SU-DHL-6 (cell line): Measurements from ENCODE around the gene COL24A1.

Experiments used
- H2AFZ ChIP-seq: fragments of 200-600 bp; sonication (generic); 2 replicates; pipeline ENCODE4 v1.6.1; 2014; ENCODE audit warnings: low read depth, mild to moderate bottlenecking, moderate library complexity, mixed read lengths, antibody characterized with exemption, low read length; ENCODE audit not compliant: severe bottlenecking
- H3F3A ChIP-seq: fragments of 200-600 bp; shearing (Covaris generic); 2 replicates; pipeline ENCODE4 v1.6.0; 2016; ENCODE audit warnings: antibody characterized with exemption, mild to moderate bottlenecking; ENCODE audit not compliant: insufficient read depth
- H3K27ac ChIP-seq: fragments of 200-600 bp; sonication (generic); 2 replicates; pipeline ENCODE4 v1.5.1; 2016; ENCODE audit warnings: low read depth, mild to moderate bottlenecking, low read length, moderate library complexity, mixed read lengths
- H3K27me3 ChIP-seq: fragments of 200-600 bp; sonication (generic), shearing (Covaris generic); 2 replicates; pipeline ENCODE4 v1.6.0; 2014; ENCODE audit warnings: mild to moderate bottlenecking, low read length
- H3K36me3 ChIP-seq: fragments of 200-600 bp; sonication (generic); 2 replicates; pipeline ENCODE4 v1.6.1; 2014; ENCODE audit warnings: mild to moderate bottlenecking, low read length, mixed read lengths
- H3K4me2 ChIP-seq: fragments of 300-600, 200-600 bp; shearing (Covaris generic), sonication (generic); 2 replicates; pipeline ENCODE4 v1.6.0; 2014; ENCODE audit warnings: low read length, low read depth, mild to moderate bottlenecking; ENCODE audit not compliant: poor library complexity, severe bottlenecking
- H3K4me3 ChIP-seq: fragments of 200-600 bp; sonication (generic); 2 replicates; pipeline ENCODE4 v1.5.1; 2014; ENCODE audit warnings: antibody characterized with exemption, low read length, mild to moderate bottlenecking, mixed read lengths; ENCODE audit not compliant: insufficient read depth, poor library complexity, severe bottlenecking
- H3K79me2 ChIP-seq: fragments of 200-600 bp; sonication (generic); 2 replicates; pipeline ENCODE4 v1.6.1; 2014; ENCODE audit warnings: mild to moderate bottlenecking, low read length, moderate library complexity; ENCODE audit not compliant: insufficient read depth
- H3K9ac ChIP-seq: fragments of 200-600 bp; sonication (generic); 2 replicates; pipeline ENCODE4 v1.7.0; 2014; ENCODE audit warnings: mild to moderate bottlenecking, low read length
- H3K9me2 ChIP-seq: fragments of 200-600 bp; sonication (generic); replicated peaks from 2 replicates; pipeline ENCODE4 v1.6.1; 2014; ENCODE audit warnings: low read length; ENCODE audit not compliant: insufficient read depth
- H3K9me3 ChIP-seq: fragments of 200-600 bp; sonication (generic); 2 replicates; pipeline ENCODE4 v1.6.1; 2014; ENCODE audit warnings: low read length, mixed read lengths; ENCODE audit not compliant: insufficient read depth
- H4K20me1 ChIP-seq: fragments of 200-600 bp; sonication (generic); 2 replicates; pipeline ENCODE4 v1.6.1; 2014; ENCODE audit warnings: low read depth, mild to moderate bottlenecking, antibody characterized with exemption, low read length, moderate library complexity, mixed read lengths
- EZH2phosphoT487 ChIP-seq: fragments of 200-600 bp; sonication (generic), shearing (Covaris generic); conservative IDR thresholded peaks from 2 replicates; pipeline ENCODE4 v1.6.1; 2018; ENCODE audit warnings: mild to moderate bottlenecking, antibody characterized with exemption, low read length, moderate library complexity, mixed read lengths
- TF ChIP-seq, protein P1 (sequence below): fragments of 200-600 bp; sonication (generic); IDR thresholded peaks from one replicate; pipeline ENCODE4 v1.5.1; 2017; ENCODE audit warnings: antibody characterized with exemption, mild to moderate bottlenecking, low read length, moderate library complexity; ENCODE audit not compliant: insufficient read depth, poor library complexity, severe bottlenecking

The COL24A1 gene

DNA sequence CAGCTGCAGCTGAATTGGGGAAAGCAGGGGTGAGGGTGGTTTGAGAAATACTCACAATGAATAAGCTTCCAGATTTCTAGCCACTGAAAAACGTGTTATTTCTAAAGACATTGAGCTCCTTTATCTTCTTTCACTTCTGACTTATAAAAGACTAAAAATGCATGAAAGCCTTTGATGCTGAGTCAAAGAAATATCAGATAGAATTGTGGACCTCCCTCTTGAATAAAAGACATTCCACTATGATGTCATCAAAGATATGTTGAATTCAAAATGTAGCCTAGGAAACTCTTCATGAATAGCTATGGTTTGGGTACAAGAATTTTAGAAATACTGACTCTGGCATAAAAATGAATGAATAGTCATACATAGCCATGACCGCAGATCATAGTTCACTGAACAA is 44.7 kb upstream of the COL24A1 start:
- H3F3A ChIP-seq = no peaks in the 10 kb centered on the region
- no peaks in the 10 kb centered on the region for H3K9me2 ChIP-seq
- H3K4me2 ChIP-seq = no peak overlapping the region
- H3K9ac ChIP-seq = no peak overlapping the region
- H3K4me3 ChIP-seq = no peak overlapping the region
- no peaks in the 10 kb centered on the region for H3K9me3 ChIP-seq
- no peaks in the 10 kb centered on the region for H3K79me2 ChIP-seq
- H2AFZ ChIP-seq = no peak overlapping the region
- TF ChIP-seq, protein P1, sequence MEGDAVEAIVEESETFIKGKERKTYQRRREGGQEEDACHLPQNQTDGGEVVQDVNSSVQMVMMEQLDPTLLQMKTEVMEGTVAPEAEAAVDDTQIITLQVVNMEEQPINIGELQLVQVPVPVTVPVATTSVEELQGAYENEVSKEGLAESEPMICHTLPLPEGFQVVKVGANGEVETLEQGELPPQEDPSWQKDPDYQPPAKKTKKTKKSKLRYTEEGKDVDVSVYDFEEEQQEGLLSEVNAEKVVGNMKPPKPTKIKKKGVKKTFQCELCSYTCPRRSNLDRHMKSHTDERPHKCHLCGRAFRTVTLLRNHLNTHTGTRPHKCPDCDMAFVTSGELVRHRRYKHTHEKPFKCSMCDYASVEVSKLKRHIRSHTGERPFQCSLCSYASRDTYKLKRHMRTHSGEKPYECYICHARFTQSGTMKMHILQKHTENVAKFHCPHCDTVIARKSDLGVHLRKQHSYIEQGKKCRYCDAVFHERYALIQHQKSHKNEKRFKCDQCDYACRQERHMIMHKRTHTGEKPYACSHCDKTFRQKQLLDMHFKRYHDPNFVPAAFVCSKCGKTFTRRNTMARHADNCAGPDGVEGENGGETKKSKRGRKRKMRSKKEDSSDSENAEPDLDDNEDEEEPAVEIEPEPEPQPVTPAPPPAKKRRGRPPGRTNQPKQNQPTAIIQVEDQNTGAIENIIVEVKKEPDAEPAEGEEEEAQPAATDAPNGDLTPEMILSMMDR = no peak
- no peak for TF ChIP-seq EZH2phosphoT487
- no peaks in the 10 kb centered on the region for H4K20me1 ChIP-seq
- H3K27me3 ChIP-seq = no peaks in the 10 kb centered on the region
- H3K36me3 ChIP-seq = no peaks in the 10 kb centered on the region
- no peak overlapping the region for H3K27ac ChIP-seq

DNA sequence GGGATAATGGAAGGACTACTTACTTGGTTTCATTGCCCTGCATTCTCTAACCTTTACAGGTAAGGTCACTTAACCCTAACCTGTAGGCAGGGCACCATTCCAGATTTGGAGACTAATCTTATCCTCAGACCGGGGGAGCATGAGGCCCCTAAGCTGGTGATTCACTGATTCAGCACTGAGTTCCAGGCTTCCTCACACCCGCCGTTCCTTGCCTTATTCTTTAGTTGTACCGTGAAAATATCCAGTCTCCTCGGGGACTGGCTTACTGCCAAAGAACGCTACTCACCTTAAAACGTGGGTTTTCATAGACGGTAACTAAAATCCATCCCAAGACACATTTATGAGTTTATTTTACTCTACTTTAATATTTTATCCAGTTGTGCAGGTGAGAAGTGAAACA is 44.3 kb upstream of the COL24A1 start:
- H3K4me2 ChIP-seq = no peak overlapping the region
- H3K27me3 ChIP-seq = no peaks in the 10 kb centered on the region
- no peak overlapping the region for H3K9ac ChIP-seq
- no peak for TF ChIP-seq EZH2phosphoT487
- TF ChIP-seq, protein P1 = no peak
- no peaks in the 10 kb centered on the region for H3F3A ChIP-seq
- H3K4me3 ChIP-seq = no peak overlapping the region
- no peaks in the 10 kb centered on the region for H3K36me3 ChIP-seq
- H3K79me2 ChIP-seq = no peaks in the 10 kb centered on the region
- H3K9me2 ChIP-seq = no peaks in the 10 kb centered on the region
- no peak overlapping the region for H2AFZ ChIP-seq
- H3K27ac ChIP-seq = no peak overlapping the region
- no peaks in the 10 kb centered on the region for H4K20me1 ChIP-seq
- no peaks in the 10 kb centered on the region for H3K9me3 ChIP-seq

DNA sequence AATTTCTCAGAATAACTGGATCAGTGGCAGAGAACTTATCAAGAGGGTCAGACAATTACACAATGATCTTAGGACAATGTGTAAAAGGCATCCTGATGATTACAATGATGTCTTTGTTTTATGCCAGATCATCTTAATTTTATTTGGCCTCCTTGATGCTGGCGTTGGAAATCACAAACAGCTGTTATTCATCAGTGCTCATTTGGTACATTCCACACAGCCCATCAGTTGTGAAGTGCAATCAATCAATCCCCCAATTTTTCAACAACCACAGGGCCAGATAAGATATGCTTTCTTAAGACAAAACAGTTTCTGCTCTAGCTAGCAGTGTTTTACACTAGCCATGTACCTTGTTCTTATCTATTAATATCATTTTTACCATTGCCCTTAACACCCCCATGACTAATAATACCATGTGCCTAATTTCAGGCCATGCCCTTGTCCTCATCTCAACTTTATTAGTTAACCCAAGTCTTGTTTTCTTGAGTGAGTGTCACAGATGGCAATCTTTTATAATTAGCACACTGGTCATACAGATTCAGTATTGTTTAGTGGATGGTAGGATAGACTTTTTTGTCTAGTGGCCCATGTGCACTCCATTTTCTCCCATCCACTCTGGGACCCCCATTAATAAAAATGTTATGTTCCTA is 40.8 kb upstream of the COL24A1 start:
- Histone ChIP-seq H3K4me3 (no peak overlapping the region), H3K79me2 (no peaks in the 10 kb centered on the region), H3K9me3 (no peaks in the 10 kb centered on the region), H3K27me3 (no peaks in the 10 kb centered on the region), H3K4me2 (no peak overlapping the region), H3K9me2 (no peaks in the 10 kb centered on the region), H2AFZ (no peak overlapping the region), H4K20me1 (no peaks in the 10 kb centered on the region), H3K9ac (no peak overlapping the region), H3K36me3 (no peaks in the 10 kb centered on the region), H3F3A (no peaks in the 10 kb centered on the region), H3K27ac (no peak overlapping the region)
- TF ChIP-seq, protein P1 = no peak
- TF ChIP-seq EZH2phosphoT487 = no peak

DNA sequence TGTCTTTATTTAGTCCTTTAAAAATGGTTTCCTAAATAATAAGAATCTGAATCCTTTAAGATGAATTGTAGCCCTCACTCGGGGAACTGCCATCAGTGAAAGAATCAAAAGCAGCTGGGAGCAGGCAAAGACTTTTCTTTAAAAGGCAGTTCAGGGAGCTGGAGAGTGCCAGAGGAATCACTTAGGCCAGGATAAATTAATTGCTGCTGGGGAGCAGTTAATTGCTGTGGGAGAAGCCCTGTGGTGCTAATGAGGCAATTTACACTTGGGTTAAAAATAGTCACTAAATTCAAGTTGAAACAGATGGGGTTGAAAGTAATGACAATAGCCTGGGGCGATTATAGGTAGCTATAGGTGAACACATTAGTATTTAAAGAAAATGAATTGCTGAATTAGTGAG is 38.7 kb upstream of the COL24A1 start:
- Histone ChIP-seq H3K4me3 (no peak overlapping the region), H3K4me2 (no peak overlapping the region), H3K9ac (no peak overlapping the region), H3K79me2 (no peaks in the 10 kb centered on the region), H2AFZ (no peak overlapping the region), H3K9me2 (0 out of 2 replicates have a peak, but pooled peaks cover 3% of the 10 kb centered on the region), H4K20me1 (no peaks in the 10 kb centered on the region), H3K36me3 (no peaks in the 10 kb centered on the region), H3F3A (no peaks in the 10 kb centered on the region), H3K27ac (no peak overlapping the region), H3K9me3 (no peaks in the 10 kb centered on the region), H3K27me3 (no peaks in the 10 kb centered on the region)
- no peak for TF ChIP-seq EZH2phosphoT487
- TF ChIP-seq, protein P1 = no peak
